GM13977 (cell line): ENCODE results near the gene ANKLE2.
A peak's percentile ranks its signal among the peaks of the same experiment; 100 is the strongest.

Experiments
- DNase-seq: peaks from one replicate; pipeline ENCODE4 v3.0.0; 2012; ENCODE audit warnings: low spot score
- CTCF ChIP-seq: IDR thresholded peaks from 2 replicates; pipeline ENCODE4 v1.5.1; 2012; ENCODE audit warnings: mild to moderate bottlenecking, control low read depth; ENCODE audit not compliant: insufficient read depth; ENCODE audit errors: extremely low read depth, missing control alignments
- in situ Hi-C: fragments of 300-500 bp; cut with MboI; formaldehyde crosslinking; loops from one replicate; pipeline ENCODE4 v1.12.0; 2022; ENCODE audit warnings: low sequenced_read_pairs, low pct_unique_long_range_greater_than_20kb, mixed read lengths, inconsistent platforms; ENCODE audit not compliant: unreplicated experiment

Gene ANKLE2

GRCh38 chr12:132687211-132688164, 74.1 kb downstream of the ANKLE2 start, which contains the start of the genes POLE and PXMP2:
TSS of gene POLE (minus strand) at chr12:132687342. CDS start at chr12:132687315, 27 bp downstream.
TSS of gene PXMP2 (plus strand) at chr12:132687587. CDS start at chr12:132687671, 84 bp downstream.
- DNase-seq: peak; percentile 100
- in situ Hi-C loops: no loop called here
- TF ChIP-seq CTCF: no peak

GRCh38 chr12:132686825-132687210, 74.8 kb downstream of the ANKLE2 start:
- no peak for TF ChIP-seq CTCF
- in situ Hi-C loops: no loop called here
- DNase-seq: no peak

GRCh38 chr12:132685400-132685799, 76.2 kb downstream of the ANKLE2 start:
- DNase-seq: no peak
- TF ChIP-seq CTCF: no peak
- in situ Hi-C loops: no loop called here

DNA sequence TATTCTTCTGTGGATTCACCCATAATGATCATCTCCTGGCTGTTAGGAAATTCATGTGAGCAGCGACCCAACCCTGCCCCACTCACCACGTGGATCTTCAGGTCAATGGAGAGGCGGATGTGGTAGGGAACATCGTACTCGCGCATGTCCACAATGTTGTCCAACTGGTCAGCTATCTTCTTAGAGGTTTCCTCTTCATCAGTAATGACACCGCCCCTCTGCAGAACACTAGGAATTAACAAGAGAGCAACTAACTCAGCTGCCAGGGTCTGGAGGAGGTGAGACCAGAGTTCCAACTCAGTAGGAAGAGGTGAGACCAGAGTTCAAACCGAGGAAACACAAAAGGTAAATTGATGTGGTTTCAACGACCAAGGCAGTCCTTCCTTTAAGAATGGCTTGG, 84.1 kb downstream of the ANKLE2 start:
- no peak for DNase-seq
- in situ Hi-C loops: no loop called here
- no peak for TF ChIP-seq CTCF

DNA sequence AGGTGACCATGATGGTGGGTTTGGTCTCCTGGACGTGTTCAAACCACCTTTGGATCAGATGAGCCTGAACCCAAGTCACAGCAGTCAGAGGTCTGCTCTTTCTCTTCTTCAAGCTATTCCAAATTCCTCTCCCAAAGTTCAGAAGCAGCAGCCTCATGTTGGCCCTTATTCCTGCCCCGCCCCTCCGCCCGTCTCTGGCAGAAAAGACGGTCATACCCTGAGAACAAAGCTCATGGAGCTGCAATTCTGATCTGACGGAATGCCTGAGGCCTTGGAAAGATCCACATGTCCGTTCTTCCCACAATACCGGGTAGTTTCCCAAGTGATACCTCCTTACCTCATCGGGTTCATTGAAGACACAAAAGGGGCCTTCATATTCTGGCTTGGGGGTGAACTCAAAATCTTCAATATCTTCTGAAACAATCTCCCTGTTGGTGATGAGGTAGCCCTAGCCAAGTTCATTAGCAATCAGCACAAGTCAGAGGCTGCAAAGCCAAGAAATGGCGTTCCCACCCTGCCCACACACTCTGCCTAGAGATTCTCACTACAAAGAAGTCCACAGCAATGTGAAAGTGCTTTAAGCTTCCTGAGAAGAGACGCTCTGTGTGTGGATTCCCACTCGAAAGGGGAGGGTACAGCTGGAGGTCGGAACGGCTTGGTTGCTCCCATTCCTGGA, 85.7 kb downstream of the ANKLE2 start:
- in situ Hi-C loops: no loop called here
- DNase-seq: no peak
- no peak for TF ChIP-seq CTCF
